ENCODE measurements around the gene IFNAR1. TPM values are rescaled to one million over a fixed set of nuclear protein-coding genes. Genes with fewer than 3 reads are reported as not detected.

Gene IFNAR1
- total RNA-seq: 30.5 TPM

- DNase-seq: peak; percentile 100
Observed at GRCh38 chr21:33324291-33325221, at the start of gene IFNAR1. Gene IFNAR1 (plus strand): TSS chr21:33324970. CDS start chr21:33325056, 86 bp downstream.

GRCh38 chr21:33278721-33279120, 46.0 kb upstream of the IFNAR1 start:
- no peak for DNase-seq

GRCh38 chr21:33279330-33279820, 45.4 kb upstream of the IFNAR1 start:
- DNase-seq: no peak

- DNase-seq: peak; percentile 27
Observed at GRCh38 chr21:33281096-33281652, 43.6 kb upstream of the IFNAR1 start.

GRCh38 chr21:33283203-33283602, 41.6 kb upstream of the IFNAR1 start:
- no peak for DNase-seq

GRCh38 chr21:33286076-33286475, 38.7 kb upstream of the IFNAR1 start:
- DNase-seq: no peak

- DNase-seq: peak; percentile 71
Observed at GRCh38 chr21:33286600-33287456, 37.9 kb upstream of the IFNAR1 start.

- no peak for DNase-seq
Observed at GRCh38 chr21:33289199-33289819, 35.5 kb upstream of the IFNAR1 start.

- no peak for DNase-seq
Observed at GRCh38 chr21:33290441-33290840, 34.3 kb upstream of the IFNAR1 start.

GRCh38 chr21:33291686-33292085, 33.1 kb upstream of the IFNAR1 start:
- no peak for DNase-seq

- DNase-seq: no peak
Observed at GRCh38 chr21:33292724-33293123, 32.0 kb upstream of the IFNAR1 start.

- DNase-seq: no peak
Observed at GRCh38 chr21:33293136-33293535, 31.6 kb upstream of the IFNAR1 start.

- no peak for DNase-seq
Observed at GRCh38 chr21:33293811-33294216, 31.0 kb upstream of the IFNAR1 start.

GRCh38 chr21:33296156-33296555, 28.6 kb upstream of the IFNAR1 start:
- no peak for DNase-seq

GRCh38 chr21:33299181-33299752, 25.5 kb upstream of the IFNAR1 start:
- DNase-seq: no peak

- no peak for DNase-seq
Observed at GRCh38 chr21:33300701-33301631, 23.8 kb upstream of the IFNAR1 start.

- no peak for DNase-seq
Observed at GRCh38 chr21:33301632-33302002, 23.2 kb upstream of the IFNAR1 start.

- no peak for DNase-seq
Observed at GRCh38 chr21:33302055-33302454, 22.7 kb upstream of the IFNAR1 start.

- no peak for DNase-seq
Observed at GRCh38 chr21:33302796-33303195, 22.0 kb upstream of the IFNAR1 start.

GRCh38 chr21:33305344-33305671, 19.5 kb upstream of the IFNAR1 start:
- no peak for DNase-seq

- DNase-seq: no peak
Observed at GRCh38 chr21:33305938-33306337, 18.8 kb upstream of the IFNAR1 start.

All from tongue (tissue), 2 donors.